Caco-2 (cell line): ENCODE measurements around the gene AXIN1. TPM values are rescaled to one million over a fixed set of nuclear protein-coding genes. Genes with fewer than 3 reads are reported as not detected.

Experiments used
- BruUV-seq: library from RNA; stranded (reverse); fragments of 400-500 nt; replicated peaks from 2 replicates; lab custom pipeline; 2021; lab: Mats Ljungman, UMichigan
- CTCF ChIA-PET: fragments of 300-600 bp; sonication (Branson Sonifier 250); formaldehyde crosslinking; loops from one replicate; lab custom pipeline; 2022; ENCODE audit warnings: antibody characterized with exemption; lab: Charles Lee
- POLR2A ChIA-PET: fragments of 300-600 bp; sonication (Branson Sonifier 250); formaldehyde crosslinking; loops from one replicate; lab custom pipeline; 2022; ENCODE audit warnings: antibody characterized with exemption; lab: Charles Lee
- DNase-seq, 2 experiments: peaks; one replicate each; pipeline versions ENCODE4 v3.0.0 to v3.0.0-alpha.2; 2020 to 2022
- H3K27me3 ChIP-seq: replicated peaks from 2 replicates; pipeline ENCODE4 v1.6.0; 2011; ENCODE audit warnings: low read length; ENCODE audit not compliant: control insufficient read depth, insufficient read depth
- H3K36me3 ChIP-seq: 2 replicates; pipeline ENCODE4 v1.5.1; 2011; ENCODE audit warnings: low read length; ENCODE audit not compliant: control insufficient read depth, insufficient read depth
- H3K4me1 ChIP-seq: fragments of 250-450 bp; sonication (Bioruptor Pico); 2 replicates; pipeline ENCODE4 v1.5.1; 2020; ENCODE audit warnings: mild to moderate bottlenecking
- H3K4me3 ChIP-seq: 2 replicates; pipeline ENCODE4 v1.5.1; 2011; ENCODE audit warnings: low read depth, mild to moderate bottlenecking, control low read depth, low read length
- H3K9me3 ChIP-seq: fragments of 250-450 bp; sonication (Bioruptor Pico); 2 replicates; pipeline ENCODE4 v1.5.1; 2020; ENCODE audit warnings: mild to moderate bottlenecking, moderate library complexity
- H3K27ac Mint-ChIP-seq: one replicate; pipeline ENCODE4 v1.8.0; 2022; ENCODE audit warnings: mixed read lengths; ENCODE audit not compliant: unreplicated experiment
- H3K27me3 Mint-ChIP-seq: one replicate; pipeline ENCODE4 v1.8.0; 2022; ENCODE audit warnings: mixed read lengths; ENCODE audit not compliant: insufficient read depth, unreplicated experiment
- H3K36me3 Mint-ChIP-seq: one replicate; pipeline ENCODE4 v1.8.0; 2022; ENCODE audit warnings: mild to moderate bottlenecking, mixed read lengths; ENCODE audit not compliant: insufficient read depth, unreplicated experiment
- H3K4me1 Mint-ChIP-seq: one replicate; pipeline ENCODE4 v1.8.0; 2022; ENCODE audit warnings: low read depth, mixed read lengths; ENCODE audit not compliant: unreplicated experiment
- H3K4me3 Mint-ChIP-seq: one replicate; pipeline ENCODE4 v1.8.0; 2022; ENCODE audit warnings: mild to moderate bottlenecking, moderate library complexity, mixed read lengths; ENCODE audit not compliant: unreplicated experiment
- H3K9me3 Mint-ChIP-seq: one replicate; pipeline ENCODE4 v1.8.0; 2022; ENCODE audit warnings: mixed read lengths; ENCODE audit not compliant: unreplicated experiment
- intact Hi-C: fragments of 100-400 bp; cut with micrococcal nuclease; formaldehyde crosslinking; loops from one replicate; pipeline ENCODE4 v1.10.0; 2022; ENCODE audit not compliant: unreplicated experiment
- total RNA-seq: library from RNA; stranded (reverse); gene quantifications from 2 replicates; pipeline ENCODE4 v1.2.3, GENCODE V29; 2022
- TF ChIP-seq, protein P1 (sequence below), 2 experiments: fragments of 200-600 bp in 1 of 2; IDR thresholded peaks; 1 replicate in 1 of 2; 2 replicates in 1 of 2; pipeline versions ENCODE4 v1.5.1 to v1.8.0; 2011 to 2022; ENCODE audit warnings: antibody characterized with exemption in 1 of 2, control low read depth in 1 of 2, inconsistent platforms in 1 of 2, low read depth in 1 of 2, low read length in 1 of 2, mild to moderate bottlenecking in 1 of 2, moderate library complexity in 1 of 2; ENCODE audit not compliant: insufficient read depth in 1 of 2, severe bottlenecking in 1 of 2, unreplicated experiment in 1 of 2

The AXIN1 gene
- total RNA-seq, 1 experiment from 2014 or later, result 34.5 TPM

DNA sequence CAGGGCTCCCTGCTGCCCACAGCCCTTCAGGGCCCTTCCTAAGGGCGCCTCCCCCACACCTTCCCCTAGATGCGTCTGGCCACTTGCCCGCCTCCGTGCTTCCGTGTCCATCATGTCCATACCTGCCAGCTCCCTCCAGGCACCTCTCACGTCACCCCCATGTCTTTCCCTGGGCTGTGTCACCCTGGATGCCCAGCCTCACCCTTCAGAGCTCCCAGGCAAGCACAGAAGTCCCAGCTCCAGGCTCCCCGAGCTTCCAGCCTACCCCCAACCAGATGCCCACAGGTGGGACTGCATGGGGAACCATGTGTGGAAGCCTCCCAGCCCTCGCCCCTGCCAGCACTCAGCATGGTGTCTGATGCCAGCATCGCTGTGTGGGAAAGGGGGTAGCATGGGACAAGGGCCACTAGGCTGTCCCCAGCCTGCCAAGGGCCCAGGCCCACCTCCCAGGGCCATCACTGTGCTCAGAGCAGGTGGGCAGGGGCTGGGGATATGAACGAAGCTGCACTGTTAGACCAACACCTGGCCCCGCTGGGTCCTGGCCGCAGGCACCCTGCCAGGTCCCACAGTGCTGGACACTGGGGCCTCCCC lies 1.9 kb upstream of the AXIN1 start:
- Histone ChIP-seq H3K9me3 (no peaks in the 10 kb centered on the region), H3K4me3 (no peak overlapping the region), H3K36me3 (no peaks in the 10 kb centered on the region; the same call in 1 of the 2 replicates), H3K4me1 (peaks cover 9% of the 10 kb centered on the region; the same call in 1 of the 2 replicates), H3K27me3 (no peaks in the 10 kb centered on the region)
- Mint-ChIP-seq H3K9me3 (no peaks in the 10 kb centered on the region), H3K36me3 (no peaks in the 10 kb centered on the region), H3K27ac (no peak overlapping the region), H3K4me1 (no peaks in the 10 kb centered on the region), H3K27me3 (no peaks in the 10 kb centered on the region), H3K4me3 (no peak overlapping the region)
- DNase-seq, result no peak
- CTCF ChIA-PET, result no interaction called here
- intact Hi-C loops, result loop anchor here (5.0 kb wide), 1 partner anchor 127 kb away; the partner anchor contains the start of gene LUC7L
- POLR2A ChIA-PET, result no interaction called here
- BruUV-seq, result no TSS peak
- TF ChIP-seq, protein P1, sequence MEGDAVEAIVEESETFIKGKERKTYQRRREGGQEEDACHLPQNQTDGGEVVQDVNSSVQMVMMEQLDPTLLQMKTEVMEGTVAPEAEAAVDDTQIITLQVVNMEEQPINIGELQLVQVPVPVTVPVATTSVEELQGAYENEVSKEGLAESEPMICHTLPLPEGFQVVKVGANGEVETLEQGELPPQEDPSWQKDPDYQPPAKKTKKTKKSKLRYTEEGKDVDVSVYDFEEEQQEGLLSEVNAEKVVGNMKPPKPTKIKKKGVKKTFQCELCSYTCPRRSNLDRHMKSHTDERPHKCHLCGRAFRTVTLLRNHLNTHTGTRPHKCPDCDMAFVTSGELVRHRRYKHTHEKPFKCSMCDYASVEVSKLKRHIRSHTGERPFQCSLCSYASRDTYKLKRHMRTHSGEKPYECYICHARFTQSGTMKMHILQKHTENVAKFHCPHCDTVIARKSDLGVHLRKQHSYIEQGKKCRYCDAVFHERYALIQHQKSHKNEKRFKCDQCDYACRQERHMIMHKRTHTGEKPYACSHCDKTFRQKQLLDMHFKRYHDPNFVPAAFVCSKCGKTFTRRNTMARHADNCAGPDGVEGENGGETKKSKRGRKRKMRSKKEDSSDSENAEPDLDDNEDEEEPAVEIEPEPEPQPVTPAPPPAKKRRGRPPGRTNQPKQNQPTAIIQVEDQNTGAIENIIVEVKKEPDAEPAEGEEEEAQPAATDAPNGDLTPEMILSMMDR (IDR thresholded peaks at IDR 0.05; ENCODE audit: insufficient read depth in 1 of 2, low read depth in 1 of 2, low read length in 1 of 2, severe bottlenecking in 1 of 2, unreplicated experiment in 1 of 2), result no peak

DNA sequence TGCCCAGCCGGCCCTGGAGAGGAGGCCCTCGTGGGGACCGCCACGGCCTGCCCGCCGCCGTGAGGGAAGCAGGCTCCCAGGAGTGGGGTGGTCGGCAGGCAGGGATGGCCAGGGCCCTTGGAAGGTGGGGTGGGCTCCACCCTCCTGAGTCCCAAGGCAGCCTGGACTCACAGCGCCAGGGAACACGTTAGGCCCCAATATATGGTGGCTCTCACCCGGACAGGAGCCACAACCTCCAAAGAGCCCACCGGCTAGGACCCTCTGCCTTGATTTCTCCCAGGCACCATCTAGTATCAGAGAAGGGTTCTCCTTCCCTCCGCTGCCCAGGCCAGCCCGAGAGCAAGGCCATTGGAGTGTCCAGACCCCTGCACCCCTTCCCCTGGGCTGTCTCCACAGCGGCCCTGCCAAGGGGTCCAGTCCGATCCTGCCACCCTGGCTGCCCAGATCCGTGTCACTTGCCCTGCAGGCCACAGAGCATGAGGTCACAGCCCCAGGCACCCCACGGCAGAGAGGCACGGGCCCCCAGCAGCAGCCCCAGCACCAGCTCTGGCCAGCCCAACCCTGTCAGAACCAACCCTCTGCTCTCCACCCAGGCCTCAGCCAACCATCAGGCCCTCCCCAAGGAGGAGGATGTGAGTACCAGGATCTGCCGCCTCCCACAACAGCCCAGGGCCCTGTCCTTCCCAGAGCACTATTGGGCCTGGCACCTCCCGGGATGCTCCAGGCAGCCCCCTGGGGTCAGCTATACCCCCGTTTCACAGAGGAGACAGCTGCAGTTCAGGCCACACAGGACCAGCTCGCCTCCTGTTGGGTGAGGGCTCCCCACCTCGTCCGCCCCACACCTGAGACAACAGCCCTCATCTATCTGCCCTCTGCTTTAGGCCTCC lies 1.1 kb upstream of the AXIN1 start:
- Mint-ChIP-seq H3K27ac (no peak overlapping the region), H3K36me3 (no peaks in the 10 kb centered on the region), H3K27me3 (no peaks in the 10 kb centered on the region), H3K4me1 (no peaks in the 10 kb centered on the region), H3K4me3 (peak overlapping the region; percentile 66), H3K9me3 (no peaks in the 10 kb centered on the region)
- intact Hi-C loops, result loop anchor here (5.0 kb wide), 1 partner anchor 126 kb away; the partner anchor contains the start of gene LUC7L
- BruUV-seq, result no TSS peak
- TF ChIP-seq, protein P1 (IDR thresholded peaks at IDR 0.05; ENCODE audit: insufficient read depth in 1 of 2, low read depth in 1 of 2, low read length in 1 of 2, severe bottlenecking in 1 of 2, unreplicated experiment in 1 of 2), result no peak
- Histone ChIP-seq H3K27me3 (no peaks in the 10 kb centered on the region), H3K4me3 (peak overlapping the region; percentile 56), H3K36me3 (peaks cover 1% of the 10 kb centered on the region; the same call in 1 of the 2 replicates), H3K9me3 (no peaks in the 10 kb centered on the region), H3K4me1 (peaks cover 9% of the 10 kb centered on the region; the same call in 1 of the 2 replicates)
- POLR2A ChIA-PET, result interaction anchor here (0.5 to 2.1 kb wide), 14 partner anchors 8 to 1026 kb away, joined by 3 to 19 read pairs (median 4); partner anchors contain the start of genes LUC7L and MRPL28
- CTCF ChIA-PET, result interaction anchor here (0.6 to 1.4 kb wide), 24 partner anchors 9 to 257 kb away, joined by 3 to 19 read pairs (median 4); partner anchors contain the start of genes LUC7L and MRPL28
- DNase-seq, result no peak
